ENCODE data around the gene DNAJC1. TPM values are rescaled to one million over a fixed set of nuclear protein-coding genes. Genes with fewer than 3 reads are reported as not detected.
"Not testable (repeated sequence)": the region's sequence is repeated elsewhere in the genome, so short reads cannot be mapped to it uniquely, and the experiment has no call there.

DNAJC1 gene
- polyA plus RNA-seq, 4 donors, result 28.5 to 32.6 (median 29.6) TPM

GRCh38 chr10:21919117-21919516 lies 84.4 kb downstream of the DNAJC1 start:
- no peak for DNase-seq (ENCODE audit: low read depth in 4 of 4, low spot score in 3 of 4)

GRCh38 chr10:21912625-21913024 lies 90.9 kb downstream of the DNAJC1 start:
- no peak for DNase-seq (ENCODE audit: low read depth in 4 of 4, low spot score in 3 of 4)

DNA sequence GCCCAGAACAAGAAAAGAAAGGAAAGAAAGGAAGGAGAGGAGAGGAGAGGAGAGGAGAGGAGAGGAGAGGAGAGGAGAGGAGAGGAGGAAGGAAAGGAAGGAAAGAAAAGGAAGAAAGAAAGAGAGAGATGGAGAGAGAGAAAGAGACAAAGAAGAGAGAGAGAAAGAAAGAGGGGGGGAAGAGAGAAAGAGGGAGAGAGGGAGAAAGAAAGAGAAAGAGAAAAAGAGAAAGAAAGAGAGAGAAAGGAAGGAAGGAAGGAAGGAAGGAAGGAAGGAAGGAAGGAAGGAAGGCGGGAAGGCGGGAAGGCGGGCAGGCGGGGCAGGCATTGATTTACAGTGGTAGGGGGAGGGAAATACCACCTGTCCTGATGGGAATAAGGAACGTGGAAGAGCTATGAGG lies 92.7 kb downstream of the DNAJC1 start:
- no peak for DNase-seq (ENCODE audit: low read depth in 4 of 4, low spot score in 3 of 4)

DNA sequence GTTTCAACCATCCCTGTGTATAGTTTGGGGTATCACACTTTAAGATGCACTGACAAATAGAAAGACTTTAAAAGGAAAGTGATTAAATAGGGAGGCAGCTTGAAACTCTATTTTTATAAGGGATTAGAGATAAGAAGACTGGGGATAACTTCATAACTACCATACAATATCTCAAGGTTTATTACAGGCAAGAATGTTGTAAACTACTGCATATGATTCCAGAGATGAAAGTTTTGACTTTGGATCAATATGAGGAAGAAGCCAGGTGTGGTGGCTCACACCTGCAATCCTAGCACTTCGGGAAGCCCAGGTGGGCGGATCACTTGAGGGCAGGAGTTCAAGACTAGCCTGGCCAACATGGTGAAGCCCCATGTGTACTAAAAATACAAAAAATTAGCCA lies 96.1 kb downstream of the DNAJC1 start:
- no peak for DNase-seq (ENCODE audit: low read depth in 4 of 4, low spot score in 3 of 4)

- DNase-seq (ENCODE audit: low read depth in 4 of 4, low spot score in 3 of 4), result no peak
These were observed 98.6 kb downstream of the DNAJC1 start for GRCh38 chr10:21904930-21905329.

- no peak for DNase-seq (ENCODE audit: low read depth in 4 of 4, low spot score in 3 of 4)
These were observed 103.8 kb downstream of the DNAJC1 start for GRCh38 chr10:21899736-21900135.

GRCh38 chr10:21895932-21896331 lies 107.6 kb downstream of the DNAJC1 start:
- DNase-seq (ENCODE audit: low read depth in 4 of 4, low spot score in 3 of 4), result no peak

DNA sequence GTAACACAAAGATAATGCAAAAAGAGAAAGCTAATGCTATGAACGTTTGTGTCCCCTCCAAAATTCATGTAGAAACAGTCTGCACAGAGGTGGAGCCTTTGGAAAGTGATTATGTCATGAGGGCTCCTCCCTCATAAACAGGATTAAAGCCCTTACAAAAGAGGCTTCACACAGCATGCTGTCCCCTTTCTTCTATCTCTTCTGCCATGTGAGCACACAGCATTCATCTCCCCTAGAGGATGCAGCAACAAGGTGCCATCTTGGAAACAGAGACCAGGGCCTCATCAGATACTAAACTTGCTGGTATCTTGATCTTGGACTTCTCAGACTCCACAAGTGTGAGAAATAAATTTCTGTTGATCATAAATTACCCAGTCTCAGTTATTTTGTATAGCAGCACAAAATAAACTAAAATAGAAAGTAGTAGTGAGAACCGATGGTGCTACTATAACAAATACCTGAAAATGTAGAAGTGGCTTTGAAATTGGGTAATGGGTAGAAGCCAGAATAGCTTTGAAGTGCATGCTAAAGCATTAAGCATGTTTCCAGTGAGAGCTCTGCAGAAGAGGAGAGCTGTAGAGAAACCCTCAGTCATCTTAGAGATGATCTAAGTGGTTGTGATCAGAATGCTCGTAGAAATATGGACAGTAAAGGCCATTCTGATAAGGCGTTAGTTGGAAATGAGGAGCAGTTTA lies 108.7 kb downstream of the DNAJC1 start:
- no peak for DNase-seq (ENCODE audit: low read depth in 4 of 4, low spot score in 3 of 4)

DNA sequence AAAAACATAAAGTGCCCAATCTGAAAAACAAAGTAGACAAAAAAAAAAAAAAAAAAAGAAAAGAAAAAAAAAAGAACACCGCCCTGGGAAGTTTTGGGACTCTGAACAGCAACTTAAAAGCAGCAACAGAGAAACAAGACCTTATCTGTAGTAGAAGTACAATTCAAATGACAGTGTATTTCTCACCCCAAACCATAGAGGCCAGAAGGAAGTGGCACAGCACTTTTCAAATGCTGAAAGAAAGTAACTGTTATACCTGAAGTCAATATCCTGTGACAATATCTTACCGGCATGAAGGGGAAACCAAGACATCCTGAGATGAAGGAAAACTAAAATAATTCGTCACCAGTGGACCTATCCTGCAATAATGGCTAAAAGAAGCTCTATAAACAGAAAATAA lies 112.1 kb downstream of the DNAJC1 start:
- DNase-seq (ENCODE audit: low read depth in 4 of 4, low spot score in 3 of 4), result no peak

DNA sequence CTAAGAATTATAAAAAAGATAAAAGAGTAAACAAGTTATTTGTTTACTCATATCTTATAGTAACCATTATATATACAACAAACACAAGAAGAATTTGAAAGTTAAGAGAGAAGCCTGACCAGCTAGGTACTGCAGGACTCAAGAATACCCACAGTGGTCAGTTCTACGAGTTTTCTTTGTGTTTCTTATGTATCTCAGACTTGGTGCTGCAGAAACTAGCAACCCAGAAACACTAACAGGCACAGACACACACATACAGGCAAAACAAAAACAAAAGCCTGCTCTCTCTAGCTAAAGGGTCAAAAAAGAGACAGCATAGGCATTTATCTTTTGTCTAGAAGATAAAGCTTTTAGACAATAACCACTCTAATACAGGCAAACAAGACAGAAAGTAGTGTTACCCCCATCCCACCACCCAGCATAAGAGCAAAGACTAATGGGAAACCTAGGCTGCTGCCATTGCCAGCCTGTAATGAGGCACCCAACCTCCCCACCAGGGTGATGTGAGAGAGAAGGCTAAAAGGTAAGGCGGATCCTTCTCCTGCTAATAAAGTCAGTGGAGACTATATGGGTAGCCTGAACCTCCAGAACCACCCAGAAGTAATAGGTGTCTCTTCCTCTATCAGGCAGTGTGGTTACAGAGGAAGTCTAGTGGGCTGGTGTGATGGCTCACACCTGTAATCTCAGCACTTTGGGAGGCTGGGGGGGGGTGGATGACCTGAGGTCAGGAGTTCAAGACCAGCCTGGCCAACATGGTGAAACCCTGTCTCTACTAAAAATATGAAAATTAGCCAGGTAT lies 113.9 kb downstream of the DNAJC1 start:
- no peak for DNase-seq (ENCODE audit: low read depth in 4 of 4, low spot score in 3 of 4)

- DNase-seq (ENCODE audit: low read depth in 4 of 4, low spot score in 3 of 4), result no peak
These were observed 114.6 kb downstream of the DNAJC1 start for GRCh38 chr10:21888959-21889358.

DNA sequence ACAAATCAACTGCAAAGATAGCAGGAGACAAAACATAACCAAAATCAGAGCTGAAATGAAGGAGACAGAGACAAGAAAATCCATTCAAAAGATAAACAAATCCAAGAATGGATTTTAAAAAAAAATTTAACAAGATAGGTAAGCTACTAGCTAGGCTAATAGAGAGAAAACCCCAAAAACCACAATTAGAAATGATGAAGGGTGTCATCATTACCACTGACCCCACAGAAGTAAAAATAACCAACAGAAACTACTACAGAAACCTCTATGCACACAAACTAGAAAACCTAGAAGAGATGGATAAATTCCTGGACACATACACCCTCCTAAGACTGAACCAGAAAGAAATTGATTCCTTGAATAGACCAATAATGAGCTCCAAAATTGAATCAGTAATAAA lies 117.6 kb downstream of the DNAJC1 start:
- DNase-seq (ENCODE audit: low read depth in 4 of 4, low spot score in 3 of 4), result no peak

DNA sequence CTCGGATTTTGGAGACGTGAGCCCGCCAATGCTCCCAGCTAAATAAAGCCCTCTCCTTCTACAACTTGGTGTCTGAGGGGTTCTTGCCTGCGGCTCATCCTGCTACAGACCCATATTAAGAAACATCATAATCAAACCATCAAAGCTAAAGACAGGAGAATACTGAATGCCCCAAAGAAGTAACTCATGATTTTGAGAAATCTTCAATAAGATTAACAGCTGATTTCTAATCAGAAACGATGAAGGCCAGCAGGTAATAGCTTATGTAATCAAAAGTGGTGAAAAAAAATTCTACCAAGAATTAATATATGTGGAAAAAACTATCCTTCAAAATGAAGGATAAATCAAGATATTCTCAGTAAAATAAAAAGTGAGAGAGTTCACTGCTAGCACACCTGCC lies 130.3 kb downstream of the DNAJC1 start:
- no peak for DNase-seq (ENCODE audit: low read depth in 4 of 4, low spot score in 3 of 4)

GRCh38 chr10:21872771-21873170 lies 130.8 kb downstream of the DNAJC1 start:
- not testable (repeated sequence) for DNase-seq (ENCODE audit: low read depth in 4 of 4, low spot score in 3 of 4)

- DNase-seq (ENCODE audit: low read depth in 4 of 4, low spot score in 3 of 4), result no peak
These were observed 132.7 kb downstream of the DNAJC1 start for GRCh38 chr10:21870849-21871248.

- not testable (repeated sequence) for DNase-seq (ENCODE audit: low read depth in 4 of 4, low spot score in 3 of 4)
These were observed 134.4 kb downstream of the DNAJC1 start for GRCh38 chr10:21869087-21869486.

- DNase-seq (ENCODE audit: low read depth in 4 of 4, low spot score in 3 of 4), result no peak
These were observed 142.8 kb downstream of the DNAJC1 start for GRCh38 chr10:21860718-21861117.

- no peak for DNase-seq (ENCODE audit: low read depth in 4 of 4, low spot score in 3 of 4)
These were observed 145.1 kb downstream of the DNAJC1 start for GRCh38 chr10:21858455-21858854.

GRCh38 chr10:21849607-21850006 lies 153.9 kb downstream of the DNAJC1 start:
- DNase-seq (ENCODE audit: low read depth in 4 of 4, low spot score in 3 of 4), result no peak

DNA sequence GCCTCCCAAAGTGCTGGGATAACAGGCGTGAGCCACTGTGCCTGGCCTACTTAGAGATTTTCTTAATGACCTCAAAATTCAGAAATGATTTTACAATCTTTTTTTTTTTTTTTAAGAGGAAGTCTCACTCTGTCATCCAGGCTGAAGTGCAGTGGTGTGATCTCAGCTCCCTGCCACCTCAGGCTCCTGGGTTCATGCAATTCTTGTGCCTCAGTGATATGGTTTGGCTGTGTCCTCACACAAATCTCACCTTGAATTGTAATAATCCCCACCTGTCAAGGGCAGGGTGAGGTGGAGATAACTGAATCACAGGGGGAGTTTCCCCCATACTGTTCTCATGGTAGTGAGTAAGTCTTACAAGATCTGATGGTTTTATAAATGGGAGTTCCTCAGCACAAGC lies 159.9 kb downstream of the DNAJC1 start:
- DNase-seq (ENCODE audit: low read depth in 4 of 4, low spot score in 3 of 4), result no peak

- DNase-seq (ENCODE audit: low read depth in 4 of 4, low spot score in 3 of 4), result not testable (repeated sequence)
These were observed 162.3 kb downstream of the DNAJC1 start for GRCh38 chr10:21841273-21841672.

GRCh38 chr10:21837487-21837886 lies 166.0 kb downstream of the DNAJC1 start:
- not testable (repeated sequence) for DNase-seq (ENCODE audit: low read depth in 4 of 4, low spot score in 3 of 4)
